Stimulated activated CD8-positive, alpha-beta memory T cell treated with anti-CD3 and anti-CD28 coated beads, Interleukin-4, amount 100 ng/mL, for 48 hours (primary cell): ENCODE data around the gene MAB21L4.

Experiments
- DNase-seq: peaks from one replicate; pipeline ENCODE4 v3.0.0-alpha.2; 2020

Gene MAB21L4

DNA sequence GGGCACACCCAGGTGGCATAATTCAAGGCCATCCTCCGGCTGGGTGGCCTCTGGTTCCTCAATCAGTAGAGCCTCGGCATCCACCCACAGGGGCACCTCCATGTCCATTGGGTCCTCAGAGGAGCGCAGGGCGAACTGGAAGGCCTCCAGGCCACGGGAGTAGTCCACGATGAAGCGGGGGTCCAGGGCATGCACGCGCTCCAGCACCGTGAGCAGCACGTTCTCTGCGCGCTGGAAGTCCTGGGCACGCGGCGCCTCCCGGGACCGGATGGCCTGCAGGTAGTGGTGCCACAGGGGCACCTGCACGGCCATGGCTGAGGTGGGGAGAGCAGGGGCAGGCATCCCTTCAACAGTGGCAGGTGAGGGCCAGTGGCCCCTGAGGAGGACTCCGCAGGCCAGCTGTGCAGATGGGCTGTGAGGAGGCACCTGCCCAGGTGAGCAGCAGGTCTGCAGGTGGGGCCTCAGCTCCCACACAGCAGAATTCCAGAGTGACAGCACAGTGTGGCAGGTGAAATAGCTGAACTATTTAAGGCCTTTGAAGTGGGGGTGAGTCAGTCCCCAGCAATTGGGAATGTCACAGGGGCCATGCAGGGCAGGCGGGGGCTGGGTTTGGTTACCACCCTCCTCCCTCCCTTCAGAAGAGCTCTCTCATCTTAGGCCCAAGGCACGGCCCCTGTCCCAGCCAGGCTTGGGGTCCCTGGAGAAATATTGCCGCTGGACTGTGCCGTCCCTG lies at the start of gene MAB21L4:
Gene MAB21L4 (minus strand): TSS at position 501 of the 733 bp plus-strand sequence. CDS start 159 bp downstream, at position 342.
- DNase-seq: no peak

DNA sequence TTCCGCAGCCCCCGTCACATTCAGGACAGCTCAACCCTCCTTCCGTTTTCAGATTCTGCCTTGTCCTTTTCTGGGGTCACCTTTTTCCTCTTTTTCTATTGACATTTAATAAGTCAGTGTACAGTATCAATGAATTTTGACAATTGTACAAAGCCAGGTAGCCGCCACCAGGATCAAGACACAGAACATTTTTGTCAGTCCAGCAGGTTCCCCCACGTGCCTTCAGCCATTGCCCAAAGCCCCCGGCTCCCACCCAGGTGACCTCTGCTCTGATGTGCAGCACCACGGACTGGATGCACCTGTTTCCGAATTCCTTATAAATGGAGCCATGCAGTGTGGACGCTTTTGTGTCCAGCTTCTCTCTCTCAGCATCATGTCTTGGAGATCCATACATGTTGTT lies 40.1 kb upstream of the MAB21L4 start:
- DNase-seq: no peak

DNA sequence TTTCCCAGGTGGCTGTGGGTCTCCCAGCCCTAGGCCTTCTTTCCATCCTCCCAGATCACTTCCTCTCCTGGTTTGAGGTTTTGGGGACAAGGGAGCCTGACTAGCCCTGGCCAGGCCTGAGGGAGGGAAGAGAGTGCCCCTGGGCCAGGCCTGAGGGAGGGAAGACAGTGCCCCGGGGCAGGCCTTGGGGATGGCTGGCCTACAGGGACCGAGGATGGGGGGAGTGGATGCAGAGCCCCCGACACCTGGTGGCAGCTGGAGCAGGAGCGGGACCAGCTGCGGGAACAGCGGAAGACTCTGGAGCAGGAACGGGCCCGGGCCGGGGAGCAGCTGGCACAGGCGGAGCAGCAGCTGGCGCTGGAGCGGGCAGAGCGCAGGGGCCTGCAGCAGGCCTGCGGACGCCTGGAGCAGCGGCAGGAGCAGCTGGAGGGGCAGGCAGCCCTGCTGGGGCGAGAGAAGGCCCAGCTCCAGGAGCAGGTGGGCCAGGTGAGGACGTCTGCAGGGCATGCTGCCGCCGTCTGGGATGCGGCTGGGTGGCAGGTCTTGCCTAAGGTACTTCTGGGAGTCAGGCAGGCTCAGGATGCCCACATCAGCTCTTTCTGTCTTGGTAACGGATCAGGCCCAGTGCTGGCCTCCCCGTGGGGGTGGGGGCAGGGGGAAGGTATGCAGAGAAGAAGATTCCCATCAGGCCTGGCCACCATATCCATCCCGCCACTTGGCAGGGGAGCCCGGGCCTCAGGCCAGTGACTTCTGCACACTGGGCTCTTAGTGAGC lies 39.3 kb upstream of the MAB21L4 start:
- DNase-seq: no peak

DNA sequence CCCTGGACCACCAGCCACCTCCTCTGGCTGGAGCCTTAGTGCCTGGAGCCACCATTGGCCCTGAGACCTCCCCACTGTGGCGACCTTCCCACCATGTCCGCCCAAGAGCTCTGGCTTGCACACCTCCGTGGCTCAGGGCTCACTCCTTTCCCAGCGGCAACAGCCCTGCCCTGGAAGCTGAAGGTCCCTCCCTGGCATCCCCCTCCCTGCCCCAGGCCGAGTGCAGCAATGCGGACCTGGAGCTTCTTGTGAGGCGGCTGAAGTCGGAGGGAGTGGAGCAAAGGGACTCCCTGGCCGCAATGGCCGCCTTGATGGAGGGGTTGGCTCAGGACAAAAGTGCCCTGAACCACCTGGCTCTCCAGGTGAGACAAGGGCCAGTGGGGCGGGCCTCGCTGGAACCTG lies 38.7 kb upstream of the MAB21L4 start:
- DNase-seq: no peak

DNA sequence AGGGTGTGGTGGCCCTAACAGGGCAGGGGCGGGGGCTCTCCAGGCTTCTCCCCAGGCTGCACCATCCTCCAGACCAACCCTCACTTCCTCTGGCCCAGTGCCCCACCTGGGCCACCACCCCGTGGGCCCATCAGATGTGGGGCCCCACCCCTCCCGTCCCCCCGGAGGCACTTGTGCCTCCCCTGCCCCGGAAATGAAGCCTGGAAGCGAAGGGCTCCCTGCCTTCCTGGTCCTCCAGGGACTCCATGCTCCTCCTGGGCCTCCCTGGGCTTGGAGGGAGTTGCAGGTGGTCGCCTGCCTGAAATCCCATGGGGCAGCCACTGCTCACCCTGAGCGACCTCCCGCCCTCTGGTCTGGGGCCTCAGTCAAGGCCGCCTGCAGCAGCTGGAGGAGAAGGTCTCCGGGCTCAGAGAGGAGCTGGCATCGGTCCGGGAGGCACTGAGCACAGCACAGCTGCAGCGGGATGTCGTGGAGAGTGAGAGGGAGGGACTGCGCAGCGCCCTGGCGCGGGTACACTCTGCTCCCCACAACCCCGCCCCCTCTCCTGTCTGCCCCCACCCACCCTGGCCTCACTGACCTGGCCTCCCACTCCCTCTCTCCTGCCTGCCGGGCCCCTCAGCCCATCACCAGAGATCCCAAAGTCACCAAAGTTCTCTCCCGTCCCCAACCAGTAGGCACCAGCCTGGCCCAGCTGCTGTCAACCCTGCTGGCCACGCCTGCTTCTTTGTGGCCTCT lies 38.2 kb upstream of the MAB21L4 start:
- no peak for DNase-seq

DNA sequence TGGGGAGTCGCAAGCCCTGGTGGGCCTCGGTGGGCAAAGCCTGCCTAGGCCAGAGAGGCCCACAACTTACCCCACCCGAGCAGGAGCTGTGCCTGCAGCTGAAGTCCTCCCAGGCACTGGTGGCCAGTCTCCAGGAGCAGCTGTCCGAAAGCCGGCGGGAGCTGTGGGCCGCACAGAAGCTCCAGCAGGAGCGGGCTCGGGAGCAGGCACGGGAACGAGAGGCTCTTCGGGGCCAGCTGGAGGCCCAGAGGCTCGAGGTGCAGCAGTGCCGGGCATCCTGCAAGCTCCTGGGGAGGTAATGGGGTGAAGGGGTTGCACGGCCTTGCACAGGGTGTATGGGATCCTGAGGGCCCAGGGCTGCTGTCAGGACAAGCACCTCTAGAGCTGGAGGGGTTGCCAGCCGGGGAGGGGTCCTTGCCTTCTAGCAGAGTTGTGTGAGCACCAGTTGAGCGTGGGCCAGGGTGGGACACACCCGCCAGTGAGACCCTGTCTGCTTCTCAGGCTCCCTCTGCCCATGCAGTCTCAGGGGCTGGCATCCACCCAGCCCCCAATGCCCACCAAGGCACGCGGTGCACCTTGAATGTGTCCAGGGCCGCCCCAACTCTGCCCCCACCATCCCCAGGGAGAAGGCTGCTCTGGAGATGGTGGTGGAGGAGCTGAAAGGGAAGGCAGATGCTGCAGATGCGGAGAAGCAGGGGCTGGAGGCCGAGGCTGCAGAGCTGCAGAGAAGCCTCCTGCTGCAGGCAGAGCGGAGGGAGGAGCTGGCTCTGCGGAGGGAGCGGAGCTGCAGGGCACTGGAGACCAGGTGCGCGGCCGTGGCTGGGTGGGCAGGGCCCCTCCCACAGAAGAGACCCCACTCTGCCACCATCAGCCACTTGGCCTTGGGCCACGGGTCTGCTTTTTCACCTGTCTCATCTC lies 37.4 kb upstream of the MAB21L4 start:
- peak; percentile 14 for DNase-seq

DNA sequence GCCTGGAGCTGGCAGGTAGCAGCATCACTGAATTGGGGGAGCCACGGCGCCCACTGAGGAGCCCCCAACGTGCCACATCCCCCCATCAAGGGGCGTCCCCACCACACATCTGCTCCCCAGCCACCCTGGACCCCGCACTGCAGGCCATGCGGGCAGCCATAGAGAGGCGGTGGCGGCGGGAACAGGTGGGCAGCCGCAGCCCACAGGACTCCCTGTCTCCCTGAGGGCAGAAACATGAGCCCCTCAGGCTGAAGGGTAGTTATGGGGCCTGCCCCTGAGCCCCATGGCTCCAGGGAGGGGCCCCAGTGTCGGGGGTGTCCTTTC lies 36.7 kb upstream of the MAB21L4 start:
- DNase-seq: no peak

DNA sequence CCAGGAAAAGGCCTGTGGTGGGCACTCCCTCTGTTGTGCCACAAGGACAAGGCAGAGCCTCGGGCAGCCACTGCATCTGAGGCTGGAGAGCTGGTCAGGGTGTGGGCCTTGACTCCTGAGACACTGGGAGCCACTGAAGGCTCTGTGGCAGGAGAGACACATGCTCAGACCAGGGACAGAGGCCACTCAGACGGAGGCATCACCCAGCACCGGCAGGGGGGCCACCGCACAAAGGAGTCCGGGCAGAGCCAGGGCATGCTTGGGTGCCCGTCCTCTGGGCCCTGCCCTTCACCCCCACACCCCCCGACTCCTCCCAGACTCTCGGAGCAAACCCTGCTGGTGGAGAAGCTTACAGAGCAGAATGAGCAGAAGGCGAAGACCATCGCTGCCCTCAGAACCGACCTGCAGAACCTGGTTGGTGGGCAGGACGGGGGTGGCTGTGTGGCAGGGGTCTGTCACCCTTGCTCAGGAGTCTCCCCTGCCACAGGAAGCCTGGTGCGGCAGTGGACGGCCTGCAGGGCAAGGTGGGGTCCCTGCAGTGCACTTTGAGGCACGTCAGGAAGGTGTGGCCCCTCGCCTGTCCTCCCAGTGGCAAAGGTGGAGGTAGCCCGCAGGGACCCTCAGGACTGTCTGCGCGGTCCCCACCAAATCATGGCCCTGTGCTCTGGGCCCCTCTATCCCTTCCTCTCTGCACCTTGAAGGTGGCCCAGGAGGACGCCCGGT lies 36.2 kb upstream of the MAB21L4 start:
- DNase-seq: peak; percentile 11

DNA sequence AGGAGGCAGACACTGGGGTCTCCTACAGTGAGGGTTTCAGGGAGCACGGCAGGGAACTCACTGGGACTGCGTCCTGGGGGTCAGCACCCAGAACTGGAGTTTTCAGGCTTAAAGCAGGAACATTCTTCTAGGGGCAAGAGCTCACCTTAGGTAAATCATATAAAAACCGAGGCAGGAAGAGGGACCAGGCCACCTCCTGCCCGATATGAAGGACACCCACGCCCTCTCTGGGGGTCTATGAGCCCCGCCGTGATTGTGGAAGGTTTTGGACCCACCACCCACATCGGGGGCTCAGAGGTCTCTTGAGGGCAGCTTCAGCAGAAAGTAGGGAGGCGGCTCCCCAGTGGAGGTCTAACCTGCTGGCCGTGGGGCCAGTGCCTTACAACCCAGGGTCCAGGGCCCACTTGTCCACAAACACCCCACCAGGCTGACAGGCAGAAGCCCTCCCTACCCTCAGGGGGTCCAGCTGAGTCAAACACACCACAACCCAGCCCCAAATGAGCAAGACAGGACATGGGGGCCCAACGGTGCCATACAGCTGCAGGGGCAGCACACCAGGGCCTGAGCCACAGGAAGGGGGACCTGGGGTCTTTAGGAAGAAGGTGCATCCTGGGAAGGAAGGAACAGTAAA lies 35.5 kb upstream of the MAB21L4 start:
- peak; percentile 11 for DNase-seq

DNA sequence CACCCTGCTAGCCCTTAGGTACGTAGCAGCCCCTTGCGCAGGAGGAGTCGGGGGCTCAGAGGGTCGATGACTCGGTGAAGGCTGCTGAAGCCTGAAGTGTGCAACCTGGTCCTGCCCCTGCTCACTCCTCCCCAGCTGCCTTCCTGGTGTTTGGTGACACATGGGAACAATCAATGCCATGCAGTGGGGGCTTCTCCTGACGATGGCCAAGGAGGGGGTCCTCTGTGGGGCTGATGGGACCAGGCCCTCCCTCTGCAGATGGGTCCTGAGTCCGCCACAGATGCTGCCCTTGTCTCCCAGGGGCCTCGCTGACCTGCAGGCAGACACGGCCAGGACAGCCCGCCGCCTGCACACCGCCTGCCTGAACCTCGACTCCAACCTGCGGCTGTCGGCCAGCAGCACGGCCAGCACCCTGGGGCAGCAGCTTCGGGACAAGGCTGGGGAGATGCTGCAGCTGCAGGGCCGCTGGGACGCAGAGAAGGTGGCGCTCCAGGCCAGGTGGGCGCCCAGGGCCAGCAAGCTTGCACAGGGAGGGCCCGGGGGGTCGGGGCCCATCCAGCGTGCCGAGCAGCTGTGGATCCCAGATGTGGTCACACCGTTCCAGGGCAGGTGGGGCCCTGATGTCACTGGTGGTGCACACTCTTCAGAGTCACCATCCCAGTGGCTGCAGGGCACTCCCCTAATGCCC lies 34.8 kb upstream of the MAB21L4 start:
- DNase-seq: peak; percentile 16

DNA sequence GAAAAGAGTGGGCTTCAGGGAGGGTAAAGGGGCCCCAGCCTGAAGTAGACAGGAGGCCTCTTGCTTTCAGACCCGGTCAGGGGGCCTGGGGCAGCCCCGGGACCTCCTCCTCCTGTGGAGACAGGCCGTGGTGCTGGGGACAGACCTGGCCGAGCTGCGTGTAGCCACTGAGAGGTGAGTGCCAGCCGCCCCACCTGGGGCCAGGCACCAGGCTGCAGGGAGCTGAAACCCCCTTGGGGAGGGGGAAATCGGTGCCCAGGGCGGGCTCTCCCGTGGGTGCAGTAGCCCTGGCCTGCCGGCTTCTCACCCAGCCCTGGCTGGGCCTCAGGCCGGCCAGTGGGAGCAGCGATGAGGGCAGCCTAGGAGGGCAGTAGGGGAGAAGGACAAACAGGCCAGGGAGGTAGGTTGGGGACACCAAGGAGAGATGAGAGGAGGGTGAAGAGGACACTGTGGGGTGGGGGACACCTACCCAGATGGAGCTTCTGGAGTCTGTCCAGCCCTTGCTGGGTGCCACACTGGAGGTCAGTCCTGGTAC lies 34.2 kb upstream of the MAB21L4 start:
- no peak for DNase-seq

DNA sequence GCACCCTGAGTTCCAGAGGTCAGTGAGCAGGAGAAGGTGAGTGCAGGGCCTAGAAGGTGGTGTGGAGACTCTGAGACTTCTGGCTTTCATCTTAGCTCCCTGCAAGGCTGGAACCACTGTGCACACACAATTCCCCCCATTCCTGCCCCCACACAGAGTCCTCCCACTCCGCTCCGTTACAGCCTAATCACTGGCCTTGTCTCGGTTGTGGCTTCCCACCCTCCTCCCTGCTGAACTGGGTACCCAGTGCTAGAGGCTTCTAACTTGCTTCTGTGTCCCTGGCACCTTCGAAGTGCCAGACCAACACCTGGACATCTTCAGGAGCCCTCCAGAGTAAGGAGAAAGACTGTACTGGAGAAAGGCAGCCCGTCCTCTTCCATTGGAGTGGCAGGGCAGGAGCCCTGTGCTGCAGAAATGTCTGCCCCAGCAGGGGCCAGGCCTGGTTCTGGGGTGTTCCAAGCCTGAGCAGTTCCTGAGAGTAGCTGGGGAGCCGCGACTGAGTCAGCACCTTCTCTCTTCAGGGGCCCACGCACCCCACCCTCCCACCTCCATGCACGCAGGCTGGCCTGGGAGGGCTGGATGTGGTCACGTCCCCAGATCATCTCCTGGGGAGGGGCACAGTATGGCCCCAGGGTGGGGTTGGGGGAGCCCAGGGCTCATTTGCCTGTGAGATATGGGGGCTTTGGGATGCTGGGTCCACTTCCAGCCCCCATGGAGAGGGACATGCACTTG lies 33.6 kb upstream of the MAB21L4 start:
- DNase-seq: peak; percentile 19

DNA sequence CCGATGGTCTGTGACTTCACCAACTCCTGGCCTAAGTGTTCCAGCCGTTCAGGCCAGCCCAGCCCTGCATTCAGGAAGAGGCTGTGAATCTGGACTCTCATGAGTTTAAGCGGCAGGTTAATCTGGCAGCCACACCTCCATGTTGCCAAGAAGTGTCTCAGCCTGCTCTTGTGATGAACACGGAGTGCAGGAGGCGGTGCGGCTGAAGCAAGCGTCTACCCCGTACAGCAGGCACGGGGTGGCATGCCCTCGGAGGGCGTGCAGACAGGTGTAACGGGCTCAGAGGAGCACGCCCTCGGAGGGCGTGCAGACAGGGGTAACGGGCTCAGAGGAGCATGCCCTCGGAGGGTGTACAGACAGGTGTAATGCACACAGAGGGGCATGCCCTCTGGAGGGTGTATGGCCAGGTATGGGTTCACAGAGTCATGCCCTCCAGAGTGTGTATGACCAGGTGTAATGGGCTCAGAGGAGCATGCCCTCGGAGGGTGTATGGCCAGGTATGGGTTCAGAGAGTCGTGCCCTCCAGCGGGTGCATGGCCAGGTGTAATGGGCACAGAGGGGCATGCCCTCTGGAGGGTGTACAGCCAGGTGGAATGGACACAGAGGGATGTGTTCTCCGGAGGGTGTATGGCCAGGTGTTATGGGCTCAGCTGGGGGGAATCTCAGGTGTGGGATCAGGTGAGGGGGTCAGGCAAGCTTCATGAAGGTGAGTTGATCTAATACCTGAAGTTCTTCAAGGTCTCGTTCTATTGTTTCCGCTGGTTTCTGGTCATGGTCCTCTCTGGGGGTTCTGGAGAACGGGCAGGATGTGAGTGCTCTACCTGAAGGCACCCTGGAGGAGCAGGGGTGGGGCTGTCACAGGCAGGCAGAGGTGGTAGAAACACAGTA lies 32.8 kb upstream of the MAB21L4 start:
- peak; percentile 14 for DNase-seq

DNA sequence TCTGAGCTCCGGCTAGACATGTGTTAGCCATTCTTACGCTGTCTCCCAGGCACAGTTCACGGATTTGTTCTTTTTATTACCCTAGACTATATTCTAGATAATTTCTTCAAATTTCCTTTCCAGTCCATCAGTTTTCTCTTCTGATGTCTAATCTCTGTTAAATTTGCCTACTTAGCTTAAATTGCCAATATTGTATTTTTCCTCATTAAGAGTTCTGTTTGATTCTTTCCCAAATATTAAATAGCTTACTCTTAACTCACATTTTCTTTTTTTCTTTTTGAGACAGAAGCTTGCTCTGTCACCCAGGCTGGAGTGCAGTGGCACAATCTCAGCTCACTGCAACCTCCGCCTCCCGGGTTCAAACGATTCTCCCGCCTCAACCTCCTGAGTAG lies 31.4 kb upstream of the MAB21L4 start:
- no peak for DNase-seq

DNA sequence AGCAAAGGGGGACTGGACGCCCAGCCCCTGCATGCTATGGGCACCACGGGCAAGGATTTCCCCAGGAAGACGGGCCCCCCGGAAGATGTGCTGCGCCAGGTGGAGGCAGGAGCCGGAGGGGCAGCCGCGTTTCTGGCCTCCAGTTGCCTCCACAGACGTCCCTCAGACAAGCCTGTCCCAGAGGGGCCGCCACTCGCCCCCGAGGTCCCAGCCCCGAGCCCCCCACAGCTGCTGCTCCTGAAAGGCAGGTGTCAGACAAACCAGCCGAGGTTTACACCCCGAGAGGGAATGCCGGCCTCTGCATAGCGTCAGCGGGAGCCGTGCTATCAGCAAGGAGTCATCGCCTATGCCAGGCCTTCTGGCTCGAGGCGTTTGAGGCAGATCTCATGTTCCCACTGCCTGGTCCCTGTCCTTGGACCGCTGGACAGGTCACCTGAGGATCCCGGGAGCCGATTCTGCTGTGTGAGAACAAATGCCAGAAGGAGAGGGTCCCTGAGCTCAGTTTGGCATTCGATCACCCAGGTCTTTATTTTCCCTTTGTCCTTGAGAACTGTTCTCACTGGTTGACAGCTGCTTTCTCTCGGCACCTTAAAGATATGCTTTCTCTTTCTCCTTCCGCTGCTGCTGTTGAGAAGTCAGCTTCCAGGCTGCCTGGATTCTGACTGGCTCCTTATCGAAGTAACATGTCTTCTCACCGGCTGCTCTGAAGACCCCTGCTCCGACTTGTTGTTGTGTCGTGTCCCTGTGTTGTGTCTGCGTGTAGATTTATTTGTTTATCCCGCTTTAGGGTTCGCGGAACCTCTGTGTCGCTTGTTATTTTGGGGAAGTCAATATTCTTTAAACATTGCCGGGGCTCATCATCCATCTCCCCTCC lies 30.8 kb upstream of the MAB21L4 start:
- peak; percentile 17 for DNase-seq

DNA sequence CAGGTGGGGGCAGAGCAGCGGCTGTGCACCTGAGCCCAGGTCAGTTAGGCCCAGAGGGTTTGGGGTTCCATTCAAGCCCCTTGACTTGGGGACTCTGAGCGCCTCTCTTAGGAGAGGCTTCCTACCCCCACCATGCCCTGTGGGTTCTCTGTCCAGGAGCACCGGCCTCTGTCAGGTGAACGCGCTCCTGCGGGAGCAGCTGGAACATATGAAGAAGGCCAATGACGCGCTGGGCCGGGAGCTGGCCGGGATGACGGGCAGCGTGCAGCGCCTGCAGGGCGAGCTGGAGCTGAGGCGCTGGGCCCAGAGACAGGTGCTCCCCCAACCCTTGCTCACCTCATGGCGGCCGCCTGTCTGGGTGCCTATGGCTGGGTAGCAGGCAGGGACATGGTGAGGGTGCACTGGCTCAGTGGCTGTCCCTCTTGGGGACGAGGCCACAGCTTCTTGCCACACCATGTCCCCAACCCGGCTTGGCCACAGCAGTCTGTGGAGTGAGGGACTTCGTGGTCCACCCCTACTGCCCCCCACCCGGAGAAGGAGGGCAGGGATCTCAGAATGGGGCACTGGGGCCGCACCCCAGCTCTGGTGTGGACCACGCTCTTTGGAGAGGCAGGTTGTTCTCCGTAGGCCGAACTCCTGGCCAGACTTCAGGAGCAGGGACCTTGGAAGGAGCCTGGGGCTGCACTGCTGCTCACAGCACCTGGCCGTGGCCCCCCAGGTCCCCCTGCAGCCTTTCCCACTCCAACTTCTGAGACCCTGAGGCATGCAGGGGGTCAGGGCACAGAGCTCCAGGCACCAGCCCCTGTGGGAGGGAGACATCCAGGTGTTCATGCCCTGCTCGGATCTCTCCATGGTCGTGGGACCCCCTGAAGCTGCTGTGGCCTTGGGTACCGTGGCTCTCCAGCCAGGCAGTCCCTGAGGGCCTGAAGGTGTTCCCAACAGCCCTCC lies 29.9 kb upstream of the MAB21L4 start:
- DNase-seq: peak; percentile 13

DNA sequence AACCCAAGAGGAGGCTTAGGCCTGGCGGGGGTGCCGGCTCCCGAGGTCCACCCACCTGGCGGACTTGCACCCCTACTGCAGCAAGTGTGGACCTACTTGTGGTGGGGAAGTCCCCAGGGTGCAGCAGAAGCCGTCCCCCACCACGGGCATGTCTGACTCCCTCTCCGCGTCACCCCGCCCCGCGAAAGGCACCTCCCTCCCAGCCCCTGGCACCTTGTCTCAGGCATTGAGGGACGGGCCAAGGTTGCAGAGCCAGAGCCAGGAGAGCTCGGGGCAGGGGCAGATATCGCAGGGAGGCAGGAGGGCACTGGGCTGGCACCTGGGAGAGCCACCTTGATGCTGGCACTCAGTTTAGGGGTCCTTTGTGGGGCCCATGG lies 29.2 kb upstream of the MAB21L4 start:
- peak; percentile 29 for DNase-seq
